CD14-positive monocyte (primary cell): Measurements from ENCODE around the gene EXOC4. TPM values are rescaled to one million over a fixed set of nuclear protein-coding genes. Genes with fewer than 3 reads are reported as not detected.

Experiments used
- DNase-seq, 3 donors: peaks; one replicate each; pipeline ENCODE4 v3.0.0-alpha.2; 2011 to 2022
- H2AFZ ChIP-seq: 2 replicates; pipeline ENCODE4 v1.6.0; 2012; ENCODE audit warnings: mild to moderate bottlenecking, low read depth, low read length, inconsistent platforms; ENCODE audit not compliant: insufficient read depth, poor library complexity, severe bottlenecking
- H3K27ac ChIP-seq, 2 donors: 1 replicate in 1 of 2; 2 replicates in 1 of 2; pipeline ENCODE4 v1.5.1; 2012 to 2013; ENCODE audit warnings: low read length in 2 of 2, control low read depth in 1 of 2, inconsistent platforms in 1 of 2, low read depth in 1 of 2, mild to moderate bottlenecking in 1 of 2
- H3K27me3 ChIP-seq, 2 donors: one replicate each; pipeline versions ENCODE4 v1.6.0 to v1.6.1; 2011 to 2013; ENCODE audit warnings: low read length in 2 of 2; ENCODE audit not compliant: control insufficient read depth in 2 of 2, insufficient read depth in 2 of 2
- H3K36me3 ChIP-seq, 2 donors: replicated peaks in 1 of 2; 1 replicate in 1 of 2; 2 replicates in 1 of 2; pipeline versions ENCODE4 v1.5.1 to v1.6.1; 2012 to 2013; ENCODE audit warnings: low read length in 2 of 2, control low read depth in 1 of 2, inconsistent platforms in 1 of 2, mild to moderate bottlenecking in 1 of 2; ENCODE audit not compliant: insufficient read depth in 2 of 2, control insufficient read depth in 1 of 2
- H3K4me1 ChIP-seq, 2 donors: 1 replicate in 1 of 2; 2 replicates in 1 of 2; pipeline versions ENCODE4 v1.5.1 to v1.6.1; 2012 to 2013; ENCODE audit warnings: low read length in 2 of 2, control low read depth in 1 of 2, inconsistent platforms in 1 of 2, mild to moderate bottlenecking in 1 of 2, moderate library complexity in 1 of 2; ENCODE audit not compliant: insufficient read depth in 2 of 2, control insufficient read depth in 1 of 2
- H3K4me2 ChIP-seq: replicated peaks from 2 replicates; pipeline ENCODE3; 2012; ENCODE audit warnings: low read length, moderate library complexity, mild to moderate bottlenecking; ENCODE audit not compliant: poor library complexity, severe bottlenecking; ENCODE audit errors: extremely low read depth
- H3K4me3 ChIP-seq, 3 experiments: fragments of 200-600 bp in 1 of 3; sonication (generic) in 1 of 3; replicated peaks in 1 of 3; 1 replicate in 2 of 3; 2 replicates in 1 of 3; pipeline ENCODE4 v1.5.1; 2011 to 2013; ENCODE audit warnings: low read length in 3 of 3, mild to moderate bottlenecking in 3 of 3, control low read depth in 2 of 3, low read depth in 2 of 3, inconsistent platforms in 1 of 3, moderate library complexity in 1 of 3
- H3K79me2 ChIP-seq: 2 replicates; pipeline ENCODE4 v1.6.0; 2012; ENCODE audit warnings: mild to moderate bottlenecking, control low read depth, inconsistent platforms, low read length, moderate library complexity; ENCODE audit not compliant: insufficient read depth
- H3K9ac ChIP-seq: 2 replicates; pipeline ENCODE4 v1.6.0; 2017; ENCODE audit warnings: low read length, mild to moderate bottlenecking; ENCODE audit not compliant: insufficient read depth, poor library complexity, severe bottlenecking
- H3K9me3 ChIP-seq, 2 donors: replicated peaks in 1 of 2; 1 replicate in 1 of 2; 2 replicates in 1 of 2; pipeline versions ENCODE4 v1.5.1 to v1.6.1; 2012 to 2013; ENCODE audit warnings: low read length in 2 of 2, control low read depth in 1 of 2; ENCODE audit not compliant: control insufficient read depth in 1 of 2, insufficient read depth in 1 of 2
- H4K20me1 ChIP-seq: 2 replicates; pipeline ENCODE4 v1.6.0; 2012; ENCODE audit warnings: mild to moderate bottlenecking, low read length, control low read depth, moderate library complexity; ENCODE audit not compliant: insufficient read depth
- H3K27ac Mint-ChIP-seq, 7 donors: one replicate each; pipeline ENCODE4 v1.8.0; 2020; ENCODE audit warnings: mild to moderate bottlenecking in 7 of 7, mixed read lengths in 7 of 7, moderate library complexity in 6 of 7, inconsistent platforms in 2 of 7
- H3K27me3 Mint-ChIP-seq, 3 donors: one replicate each; pipeline ENCODE4 v1.8.0; 2021 to 2022; ENCODE audit warnings: low read depth in 3 of 3, mild to moderate bottlenecking in 3 of 3, mixed read lengths in 3 of 3, moderate library complexity in 3 of 3, inconsistent platforms in 1 of 3
- H3K36me3 Mint-ChIP-seq, 2 donors: one replicate each; pipeline ENCODE4 v1.8.0; 2020; ENCODE audit warnings: mixed read lengths in 2 of 2, inconsistent platforms in 1 of 2, mild to moderate bottlenecking in 1 of 2
- H3K4me1 Mint-ChIP-seq: one replicate; pipeline ENCODE4 v1.8.0; 2020; ENCODE audit warnings: mild to moderate bottlenecking, mixed read lengths
- H3K4me3 Mint-ChIP-seq, 2 donors: one replicate each; pipeline ENCODE4 v1.8.0; 2020; ENCODE audit warnings: mild to moderate bottlenecking in 2 of 2, mixed read lengths in 2 of 2, moderate library complexity in 1 of 2
- H3K9me3 Mint-ChIP-seq, 7 donors: one replicate each; pipeline ENCODE4 v1.8.0; 2020 to 2022; ENCODE audit warnings: mixed read lengths in 7 of 7, mild to moderate bottlenecking in 6 of 7, moderate library complexity in 6 of 7, inconsistent platforms in 2 of 7
- whole genome bisulfite sequencing: methylation state at CpG from one replicate; pipeline ENCODE4 v1.1.5; 2013; ENCODE audit warnings: missing lambda C conversion rate; ENCODE audit not compliant: insufficient coverage; 5-methylcytosine and 5-hydroxymethylcytosine counted together
- intact Hi-C, 2 donors: fragments of 100-400 bp; cut with micrococcal nuclease; formaldehyde crosslinking; loops; one replicate each; pipeline versions ENCODE4 v1.15.0 to v1.15.1; 2023
- polyA plus RNA-seq, 3 donors: library from polyadenylated mRNA; depleted of rRNA in 1 of 3; unstranded in 2 of 3; stranded (reverse) in 1 of 3; fragments of 300-500 nt in 2 of 3; fragments of >200 nt in 1 of 3; fragmentation: Illumina TruSeq in 2 of 3; gene quantifications; 1 replicate in 2 of 3; 2 replicates in 1 of 3; pipeline ENCODE4 v1.2.3, GENCODE V29; 2012 to 2021
- TF ChIP-seq, protein P1 (sequence below): fragments of 200-600 bp; IDR thresholded peaks from one replicate; pipeline ENCODE4 v1.8.0; 2022; ENCODE audit warnings: antibody characterized with exemption, mild to moderate bottlenecking

The EXOC4 gene
- polyA plus RNA-seq, 3 donors = 20.6 to 22.3 (median 22.3) TPM

- intact Hi-C loops = no loop called here
- H3K4me1 ChIP-seq = no peaks in the 10 kb centered on the region
- H3K4me3 ChIP-seq = no peak overlapping the region
- peaks cover 0 to 26% of the 10 kb centered on the region in 2 donors for H3K36me3 ChIP-seq
- TF ChIP-seq, protein P1, sequence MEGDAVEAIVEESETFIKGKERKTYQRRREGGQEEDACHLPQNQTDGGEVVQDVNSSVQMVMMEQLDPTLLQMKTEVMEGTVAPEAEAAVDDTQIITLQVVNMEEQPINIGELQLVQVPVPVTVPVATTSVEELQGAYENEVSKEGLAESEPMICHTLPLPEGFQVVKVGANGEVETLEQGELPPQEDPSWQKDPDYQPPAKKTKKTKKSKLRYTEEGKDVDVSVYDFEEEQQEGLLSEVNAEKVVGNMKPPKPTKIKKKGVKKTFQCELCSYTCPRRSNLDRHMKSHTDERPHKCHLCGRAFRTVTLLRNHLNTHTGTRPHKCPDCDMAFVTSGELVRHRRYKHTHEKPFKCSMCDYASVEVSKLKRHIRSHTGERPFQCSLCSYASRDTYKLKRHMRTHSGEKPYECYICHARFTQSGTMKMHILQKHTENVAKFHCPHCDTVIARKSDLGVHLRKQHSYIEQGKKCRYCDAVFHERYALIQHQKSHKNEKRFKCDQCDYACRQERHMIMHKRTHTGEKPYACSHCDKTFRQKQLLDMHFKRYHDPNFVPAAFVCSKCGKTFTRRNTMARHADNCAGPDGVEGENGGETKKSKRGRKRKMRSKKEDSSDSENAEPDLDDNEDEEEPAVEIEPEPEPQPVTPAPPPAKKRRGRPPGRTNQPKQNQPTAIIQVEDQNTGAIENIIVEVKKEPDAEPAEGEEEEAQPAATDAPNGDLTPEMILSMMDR = no peak
- no peak overlapping the region for H2AFZ ChIP-seq
- H3K4me3 Mint-ChIP-seq = no peak overlapping the region
- no peaks in the 10 kb centered on the region for H3K9me3 Mint-ChIP-seq
- H3K27me3 ChIP-seq = no peaks in the 10 kb centered on the region
- H4K20me1 ChIP-seq = no peaks in the 10 kb centered on the region
- H3K9me3 ChIP-seq = no peaks in the 10 kb centered on the region
- H3K4me2 ChIP-seq = no peak overlapping the region
- H3K27ac Mint-ChIP-seq = no peak overlapping the region
- WGBS = 80% methylated on average over 2 of the region's 6 CpGs
- no peak overlapping the region for H3K9ac ChIP-seq
- no peaks in the 10 kb centered on the region for H3K27me3 Mint-ChIP-seq
- peaks cover 18 to 29% of the 10 kb centered on the region in 2 donors for H3K36me3 Mint-ChIP-seq
- no peaks in the 10 kb centered on the region for H3K79me2 ChIP-seq
- no peak overlapping the region for H3K27ac ChIP-seq
- H3K4me1 Mint-ChIP-seq = no peaks in the 10 kb centered on the region
- no peak for DNase-seq
Observed at GRCh38 chr7:133937786-133938185, 684.9 kb downstream of the EXOC4 start.

DNA sequence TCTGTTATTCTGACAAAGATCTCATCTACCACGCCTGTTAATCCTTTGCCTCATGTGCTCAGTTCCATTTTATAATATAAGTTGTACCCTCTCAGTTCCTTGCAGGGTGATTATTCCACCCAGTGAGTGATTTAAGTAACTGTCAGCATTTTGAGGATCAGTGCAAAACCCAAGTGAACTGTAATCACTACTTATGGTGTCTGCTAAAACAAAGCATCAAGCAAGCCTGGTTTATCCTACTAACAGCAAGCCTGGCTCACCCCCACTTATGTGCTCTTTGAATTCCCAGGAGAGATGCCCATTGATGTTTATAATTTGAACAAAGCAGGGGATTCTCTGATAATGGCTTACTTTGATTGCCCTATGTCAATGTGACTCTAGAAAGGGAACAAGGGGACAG lies 687.5 kb downstream of the EXOC4 start:
- Mint-ChIP-seq H3K36me3 (peaks cover 23 to 32% of the 10 kb centered on the region in 2 donors), H3K4me1 (no peaks in the 10 kb centered on the region), H3K4me3 (no peak overlapping the region), H3K27me3 (no peaks in the 10 kb centered on the region), H3K27ac (no peak overlapping the region), H3K9me3 (no peaks in the 10 kb centered on the region)
- WGBS = no CpG with 5 or more reads among the region's 1 CpG
- Histone ChIP-seq H3K4me1 (no peaks in the 10 kb centered on the region), H3K9ac (no peak overlapping the region), H4K20me1 (no peaks in the 10 kb centered on the region), H3K27me3 (no peaks in the 10 kb centered on the region), H3K27ac (no peak overlapping the region), H2AFZ (no peak overlapping the region), H3K4me3 (no peak overlapping the region), H3K4me2 (no peak overlapping the region), H3K79me2 (no peaks in the 10 kb centered on the region), H3K36me3 (peaks cover 0 to 26% of the 10 kb centered on the region in 2 donors), H3K9me3 (no peaks in the 10 kb centered on the region)
- TF ChIP-seq, protein P1 = no peak
- DNase-seq = no peak
- intact Hi-C loops = no loop called here
